Effector memory CD8-positive, alpha-beta T cell (primary cell): ENCODE measurements around the gene SLC5A10.

ENCODE experiments used
- ATAC-seq: fragments of 150-1000 bp; cut with Tn5 transposase; replicated peaks from 2 replicates; pipeline ENCODE4 v1.10.0; 2021; ENCODE audit warnings: mild to moderate bottlenecking, moderate library complexity
- DNase-seq, 3 experiments: peaks; one replicate each; pipeline ENCODE4 v3.0.0; 2021
- H3K27ac Mint-ChIP-seq, 2 donors: one replicate each; pipeline ENCODE4 v1.8.0; 2022; ENCODE audit warnings: mild to moderate bottlenecking in 2 of 2, mixed read lengths in 2 of 2, moderate library complexity in 2 of 2
- H3K27me3 Mint-ChIP-seq, 2 donors: one replicate each; pipeline ENCODE4 v1.8.0; 2022; ENCODE audit warnings: mixed read lengths in 2 of 2
- H3K36me3 Mint-ChIP-seq: one replicate; pipeline ENCODE4 v1.8.0; 2022; ENCODE audit warnings: mild to moderate bottlenecking, moderate library complexity, mixed read lengths; ENCODE audit not compliant: insufficient read depth
- H3K4me1 Mint-ChIP-seq, 2 donors: one replicate each; pipeline ENCODE4 v1.8.0; 2022; ENCODE audit warnings: low read depth in 2 of 2, mixed read lengths in 2 of 2
- H3K4me3 Mint-ChIP-seq, 2 donors: one replicate each; pipeline ENCODE4 v1.8.0; 2022; ENCODE audit warnings: mild to moderate bottlenecking in 2 of 2, mixed read lengths in 2 of 2, moderate library complexity in 2 of 2
- H3K9me3 Mint-ChIP-seq, 2 donors: one replicate each; pipeline ENCODE4 v1.8.0; 2022; ENCODE audit warnings: mixed read lengths in 2 of 2

Gene SLC5A10

GRCh38 chr17:18975597-18975996 lies 23.6 kb downstream of the SLC5A10 start:
- no peak overlapping the region for H3K27ac Mint-ChIP-seq
- H3K4me1 Mint-ChIP-seq: peaks cover 0 to 2% of the 10 kb centered on the region in 2 donors
- no peak overlapping the region for H3K4me3 Mint-ChIP-seq
- ATAC-seq (no peak), DNase-seq (no peak)
- peaks cover 15% of the 10 kb centered on the region for H3K36me3 Mint-ChIP-seq
- H3K27me3 Mint-ChIP-seq: no peaks in the 10 kb centered on the region
- no peaks in the 10 kb centered on the region for H3K9me3 Mint-ChIP-seq

DNA sequence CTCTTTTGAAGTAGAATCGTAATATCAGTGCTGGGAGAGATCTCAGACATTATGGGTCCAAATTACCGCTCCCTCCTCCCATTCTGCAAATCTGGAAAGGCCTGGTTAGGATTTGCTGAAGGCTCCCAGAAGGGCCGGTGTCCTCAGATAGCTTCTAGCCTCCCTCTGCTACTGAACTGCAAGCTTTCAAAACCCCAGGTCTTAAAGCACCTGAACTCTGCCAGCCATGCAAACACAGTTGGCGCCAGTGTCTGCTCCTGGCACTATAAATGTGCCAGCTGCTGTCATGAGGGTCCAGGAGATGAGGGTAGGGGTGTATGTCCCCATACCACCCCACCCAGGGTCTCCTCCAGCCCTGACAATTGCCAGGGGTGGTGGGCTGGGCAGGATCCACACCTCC lies 24.2 kb downstream of the SLC5A10 start:
- Mint-ChIP-seq H3K27ac (no peak overlapping the region), H3K36me3 (peaks cover 15% of the 10 kb centered on the region), H3K27me3 (no peaks in the 10 kb centered on the region), H3K4me3 (no peak overlapping the region), H3K4me1 (peaks cover 0 to 2% of the 10 kb centered on the region in 2 donors), H3K9me3 (no peaks in the 10 kb centered on the region)
- ATAC-seq (no peak), DNase-seq (no peak)

DNA sequence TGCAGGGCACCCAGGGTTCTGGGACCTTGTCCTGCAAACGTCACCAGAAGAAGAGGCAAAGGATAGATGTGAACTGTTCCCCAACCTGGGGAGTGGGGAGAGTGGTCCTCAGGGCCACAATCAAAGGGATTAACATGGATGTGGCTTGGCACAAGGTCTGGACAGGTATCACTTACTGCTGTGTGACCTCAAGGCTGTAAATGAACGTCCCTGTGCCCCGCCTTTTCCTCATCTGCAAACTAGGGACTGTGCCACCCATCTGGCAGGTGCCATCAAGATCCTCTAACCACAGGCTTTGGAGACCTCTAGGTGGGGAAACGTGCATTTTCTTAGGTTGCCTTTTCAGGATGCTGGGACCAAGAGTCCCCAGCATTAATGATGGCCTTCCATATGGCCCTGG lies 25.1 kb downstream of the SLC5A10 start:
- H3K36me3 Mint-ChIP-seq: peaks cover 11% of the 10 kb centered on the region
- H3K4me1 Mint-ChIP-seq: peaks cover 0 to 2% of the 10 kb centered on the region in 2 donors
- no peak overlapping the region for H3K27ac Mint-ChIP-seq
- no peak for DNase-seq
- H3K9me3 Mint-ChIP-seq: no peaks in the 10 kb centered on the region
- no peaks in the 10 kb centered on the region for H3K27me3 Mint-ChIP-seq
- no peak overlapping the region for H3K4me3 Mint-ChIP-seq
- no peak for ATAC-seq

DNA sequence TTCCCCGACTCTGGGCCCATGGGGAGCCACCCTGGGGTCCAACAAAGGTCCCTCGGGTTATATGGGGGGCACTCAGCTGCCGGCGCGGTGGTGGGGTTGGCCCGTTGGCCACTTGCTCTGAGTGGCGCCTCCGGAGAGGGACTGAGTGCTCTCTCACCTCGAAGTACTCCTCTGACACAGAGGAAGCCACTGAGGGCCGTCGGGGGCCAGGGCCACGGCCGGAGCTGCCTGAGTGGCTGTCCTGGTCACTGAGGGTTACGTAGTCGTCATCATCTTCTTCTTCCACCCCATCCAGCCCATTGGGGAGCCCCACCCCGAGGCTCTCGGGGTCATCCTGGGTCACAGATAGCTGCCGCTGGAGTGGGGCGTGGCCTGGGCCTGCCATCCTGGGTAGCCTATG lies 25.7 kb downstream of the SLC5A10 start:
- H3K4me3 Mint-ChIP-seq: no peak overlapping the region
- no peaks in the 10 kb centered on the region for H3K9me3 Mint-ChIP-seq
- DNase-seq: no peak
- no peaks in the 10 kb centered on the region for H3K27me3 Mint-ChIP-seq
- peaks cover 11% of the 10 kb centered on the region for H3K36me3 Mint-ChIP-seq
- peaks cover 0 to 6% of the 10 kb centered on the region in 2 donors for H3K4me1 Mint-ChIP-seq
- H3K27ac Mint-ChIP-seq: no peak overlapping the region
- ATAC-seq: no peak

DNA sequence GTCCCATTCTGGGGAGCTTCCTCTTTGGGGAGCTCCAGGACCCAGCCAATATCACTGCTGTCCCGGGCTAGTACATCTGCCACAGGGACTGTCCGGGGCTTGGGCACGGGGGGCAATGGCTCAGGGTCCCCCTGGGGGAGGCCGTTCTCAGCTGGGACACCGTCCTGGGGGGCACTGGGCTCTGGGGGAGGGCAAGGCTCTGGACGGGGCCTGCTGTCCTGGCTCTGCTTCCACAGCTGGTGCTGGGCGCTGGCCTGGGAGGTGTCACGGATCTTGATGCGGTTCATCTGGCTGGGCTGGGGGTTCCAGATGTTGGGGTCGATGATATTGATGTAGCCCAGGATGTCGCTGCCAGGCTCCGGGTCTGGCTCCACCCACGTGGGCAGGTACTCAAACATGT lies 26.1 kb downstream of the SLC5A10 start:
- H3K36me3 Mint-ChIP-seq: peaks cover 11% of the 10 kb centered on the region

DNA sequence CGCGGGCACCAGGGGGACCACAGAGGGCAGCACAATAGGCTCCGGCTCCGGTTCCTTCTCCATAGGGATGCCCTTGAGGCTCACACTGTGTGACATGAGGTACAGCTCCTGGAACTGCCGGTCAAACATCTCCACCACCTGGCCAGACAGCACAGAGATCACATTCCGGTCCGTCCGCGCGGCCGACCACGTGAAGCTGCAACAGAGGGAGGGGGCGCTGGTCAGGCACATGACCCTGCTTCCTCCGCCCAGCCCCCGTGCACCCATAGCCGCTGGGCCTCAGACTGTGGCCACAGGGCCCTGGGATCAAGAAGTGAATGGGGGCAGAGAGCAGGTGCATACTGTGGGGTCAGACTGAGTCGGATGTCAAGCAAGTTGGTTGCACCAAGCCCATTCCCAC lies 26.7 kb downstream of the SLC5A10 start:
- ATAC-seq: no peak
- H3K4me3 Mint-ChIP-seq: no peak overlapping the region
- peaks cover 11% of the 10 kb centered on the region for H3K36me3 Mint-ChIP-seq

More for the DNA sequence above, 26.1 kb downstream of the SLC5A10 start:
- DNase-seq: no peak
- Mint-ChIP-seq H3K27me3 (no peaks in the 10 kb centered on the region), H3K27ac (no peak overlapping the region), H3K9me3 (no peaks in the 10 kb centered on the region), H3K4me1 (peaks cover 0 to 6% of the 10 kb centered on the region in 2 donors), H3K4me3 (no peak overlapping the region)
- no peak for ATAC-seq

GRCh38 chr17:18980682-18981334 lies 28.8 kb downstream of the SLC5A10 start:
- Mint-ChIP-seq H3K9me3 (no peaks in the 10 kb centered on the region), H3K27ac (peak overlapping the region in 1 of 2 donors; percentile 21), H3K36me3 (peaks cover 10% of the 10 kb centered on the region), H3K27me3 (no peaks in the 10 kb centered on the region), H3K4me3 (no peak overlapping the region), H3K4me1 (peaks cover under 1 to 7% of the 10 kb centered on the region in 2 donors)
- DNase-seq: no peak
- no peak for ATAC-seq

More for the DNA sequence above, 26.7 kb downstream of the SLC5A10 start:
- Mint-ChIP-seq H3K4me1 (peaks cover 0 to 7% of the 10 kb centered on the region in 2 donors), H3K27ac (no peak overlapping the region), H3K27me3 (no peaks in the 10 kb centered on the region), H3K9me3 (no peaks in the 10 kb centered on the region)
- no peak for DNase-seq

DNA sequence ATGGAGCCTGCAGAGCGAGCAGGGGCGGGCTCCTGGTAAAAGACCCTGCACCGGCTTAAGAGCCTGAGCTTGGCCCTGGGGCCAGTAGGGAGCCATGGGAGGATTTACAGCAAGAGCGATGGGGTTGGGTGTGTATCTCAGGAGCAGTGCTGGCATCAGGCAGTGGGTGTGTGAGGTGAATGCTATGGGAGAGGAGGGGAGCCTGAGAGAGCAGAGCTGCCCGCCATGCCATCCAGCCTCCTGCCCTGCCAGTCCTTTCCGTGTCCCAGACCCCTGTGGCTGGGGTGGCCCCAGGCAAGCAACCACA lies 29.3 kb downstream of the SLC5A10 start:
- H3K27ac Mint-ChIP-seq: no peak overlapping the region
- no peaks in the 10 kb centered on the region for H3K9me3 Mint-ChIP-seq
- ATAC-seq: no peak
- H3K4me3 Mint-ChIP-seq: no peak overlapping the region
- DNase-seq: no peak
- no peaks in the 10 kb centered on the region for H3K27me3 Mint-ChIP-seq
- peaks cover 7% of the 10 kb centered on the region for H3K36me3 Mint-ChIP-seq
- peaks cover 4 to 10% of the 10 kb centered on the region in 2 donors for H3K4me1 Mint-ChIP-seq

GRCh38 chr17:18981642-18982424 lies 29.9 kb downstream of the SLC5A10 start:
- H3K27me3 Mint-ChIP-seq: no peaks in the 10 kb centered on the region
- H3K36me3 Mint-ChIP-seq: peaks cover 7% of the 10 kb centered on the region
- no peak for ATAC-seq
- no peaks in the 10 kb centered on the region for H3K9me3 Mint-ChIP-seq
- peaks cover 4 to 10% of the 10 kb centered on the region in 2 donors for H3K4me1 Mint-ChIP-seq
- no peak overlapping the region for H3K4me3 Mint-ChIP-seq
- H3K27ac Mint-ChIP-seq: no peak overlapping the region
- DNase-seq: no peak

DNA sequence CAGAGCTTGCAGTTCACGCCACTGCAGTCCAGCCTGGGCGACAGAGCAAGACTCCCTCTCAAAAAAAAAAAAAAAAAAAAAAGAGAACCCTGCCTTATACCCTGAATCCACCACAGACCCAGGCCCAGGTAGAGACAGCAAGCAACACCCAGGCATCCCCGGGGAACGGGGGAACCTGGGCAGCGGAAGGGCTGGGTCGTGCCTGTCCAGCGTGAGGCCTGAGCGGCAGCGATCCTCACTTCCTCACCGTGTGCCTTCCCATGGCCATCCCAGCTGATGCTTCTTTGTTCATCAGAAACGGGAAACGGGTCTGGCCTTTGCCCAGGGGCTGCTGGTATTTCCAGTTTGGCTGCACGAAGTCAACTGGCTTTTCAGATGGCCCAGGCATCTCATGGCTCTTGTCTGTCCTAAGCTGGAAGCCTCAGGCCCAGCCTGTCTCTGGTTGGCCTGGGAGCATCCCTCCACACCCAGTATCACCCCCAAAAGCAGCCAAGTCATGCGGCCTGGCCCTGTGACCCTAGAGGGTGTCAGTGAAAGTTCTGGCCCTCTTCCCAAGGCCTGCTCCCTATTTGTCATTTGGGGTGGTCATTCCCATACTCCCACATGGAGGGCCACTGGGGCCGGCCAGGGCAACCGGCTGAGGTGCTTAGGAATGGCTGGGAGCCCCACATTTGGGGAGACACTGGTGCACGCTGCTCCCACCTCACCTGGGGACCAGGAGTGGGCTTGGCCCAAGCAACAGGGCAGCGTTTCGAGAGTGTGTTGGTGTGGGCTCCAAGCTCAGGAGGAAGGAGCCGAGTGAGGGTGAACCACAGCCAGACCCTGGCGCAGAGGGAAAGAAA lies 32.5 kb downstream of the SLC5A10 start:
- DNase-seq (no peak), ATAC-seq (no peak)
- Mint-ChIP-seq H3K4me3 (no peak overlapping the region), H3K4me1 (peaks cover 4 to 12% of the 10 kb centered on the region in 2 donors), H3K36me3 (peaks cover 2% of the 10 kb centered on the region), H3K27ac (no peak overlapping the region), H3K27me3 (no peaks in the 10 kb centered on the region), H3K9me3 (no peaks in the 10 kb centered on the region)

DNA sequence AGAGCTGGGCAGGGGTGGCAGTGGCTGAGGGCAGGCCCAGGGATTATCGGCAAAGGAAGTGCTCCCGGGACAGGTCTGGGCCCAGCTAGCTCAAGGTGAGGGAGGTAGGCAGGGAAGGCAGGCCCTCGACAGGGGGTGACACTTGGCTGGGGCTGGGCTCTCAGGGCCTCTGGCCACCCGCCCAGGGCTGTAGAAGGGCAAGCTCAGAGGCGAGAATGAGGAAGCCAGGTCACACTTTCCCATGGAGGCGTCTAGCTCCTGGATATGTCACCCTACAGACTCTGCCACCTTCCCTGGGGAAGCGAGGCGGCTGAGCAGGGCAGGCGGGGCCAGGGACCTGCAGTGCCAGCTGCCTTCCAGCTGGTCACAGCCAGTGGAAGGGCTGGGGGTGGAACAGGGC lies 33.5 kb downstream of the SLC5A10 start:
- no peak overlapping the region for H3K27ac Mint-ChIP-seq
- no peak overlapping the region for H3K4me3 Mint-ChIP-seq
- H3K9me3 Mint-ChIP-seq: no peaks in the 10 kb centered on the region

GRCh38 chr17:18986541-18987229 lies 34.7 kb downstream of the SLC5A10 start:
- no peaks in the 10 kb centered on the region for H3K27me3 Mint-ChIP-seq
- ATAC-seq: no peak
- no peak overlapping the region for H3K27ac Mint-ChIP-seq

More for the DNA sequence above, 33.5 kb downstream of the SLC5A10 start:
- no peak for DNase-seq
- no peaks in the 10 kb centered on the region for H3K27me3 Mint-ChIP-seq
- ATAC-seq: no peak
- H3K4me1 Mint-ChIP-seq: peaks cover 4 to 16% of the 10 kb centered on the region in 2 donors
- H3K36me3 Mint-ChIP-seq: no peaks in the 10 kb centered on the region

DNA sequence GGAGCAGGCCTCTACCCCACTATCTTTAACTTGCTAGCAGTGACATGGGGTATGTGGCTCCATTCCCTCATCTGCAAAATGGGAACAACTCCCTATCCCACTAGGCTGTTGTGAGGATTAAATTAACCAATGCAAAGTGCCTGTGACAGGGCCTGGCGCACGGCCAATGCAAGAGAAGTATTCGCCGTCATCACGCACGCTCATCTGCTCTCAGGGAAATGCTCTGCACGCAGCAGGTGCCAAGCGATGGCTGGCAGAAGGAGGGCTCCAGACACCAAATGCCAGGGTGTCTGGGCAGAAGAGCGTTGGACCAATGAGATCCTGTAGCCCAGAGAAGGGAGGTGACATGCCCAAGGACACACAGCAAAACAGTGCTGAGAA lies 35.3 kb downstream of the SLC5A10 start:
- Mint-ChIP-seq H3K4me3 (no peak overlapping the region), H3K36me3 (no peaks in the 10 kb centered on the region), H3K27ac (no peak overlapping the region), H3K4me1 (peaks cover 6 to 17% of the 10 kb centered on the region in 2 donors), H3K9me3 (no peaks in the 10 kb centered on the region), H3K27me3 (no peaks in the 10 kb centered on the region)
- DNase-seq: no peak
- no peak for ATAC-seq

More at GRCh38 chr17:18986541-18987229, 34.7 kb downstream of the SLC5A10 start:
- no peak for DNase-seq
- Mint-ChIP-seq H3K9me3 (no peaks in the 10 kb centered on the region), H3K4me1 (peaks cover 4 to 16% of the 10 kb centered on the region in 2 donors), H3K36me3 (no peaks in the 10 kb centered on the region), H3K4me3 (no peak overlapping the region)
